Tibial artery (tissue), 4 donors: ENCODE data around the gene NT5DC1.

Experiments used
- DNase-seq, 2 donors: peaks; one replicate each; pipeline ENCODE4 v3.0.0-alpha.2; 2019
- H3K27ac ChIP-seq, 2 donors: fragments of 200-600 bp; sonication (generic) in 1 of 2; 1 replicate in 1 of 2; 2 replicates in 1 of 2; pipeline ENCODE4 v1.5.1; 2018 to 2019; ENCODE audit warnings: mild to moderate bottlenecking in 1 of 2
- H3K27me3 ChIP-seq, 2 donors: fragments of 200-600 bp; sonication (generic) in 1 of 2; one replicate each; pipeline versions ENCODE4 v1.5.1 to v1.6.0; 2016 to 2019
- H3K36me3 ChIP-seq, 3 donors: fragments of 200-600 bp; sonication (generic) in 2 of 3; one replicate each; pipeline ENCODE4 v1.5.1; 2016 to 2019; ENCODE audit warnings: mild to moderate bottlenecking in 2 of 3
- H3K4me1 ChIP-seq, 4 donors: fragments of 200-600 bp; sonication (generic) in 2 of 4; 1 replicate in 3 of 4; 2 replicates in 1 of 4; pipeline ENCODE4 v1.5.1; 2016 to 2019
- H3K4me3 ChIP-seq, 2 donors: fragments of 200-600 bp; sonication (generic) in 1 of 2; 1 replicate in 1 of 2; 2 replicates in 1 of 2; pipeline ENCODE4 v1.5.1; 2018 to 2019; ENCODE audit warnings: mild to moderate bottlenecking in 2 of 2
- H3K9me3 ChIP-seq, 3 donors: fragments of 200-600 bp; sonication (generic) in 1 of 3; one replicate each; pipeline ENCODE4 v1.5.1; 2016 to 2019
- intact Hi-C: fragments of 100-400 bp; cut with DNase I; formaldehyde crosslinking; loops from one replicate; pipeline ENCODE4 v1.15.0; 2023; ENCODE audit warnings: low total_unique reads
- TF ChIP-seq, protein P1 (sequence below), 2 experiments: fragments of 200-600 bp in 1 of 2; fragments of 450-650 bp in 1 of 2; IDR thresholded peaks; one replicate each; pipeline ENCODE4 v1.5.1; 2017 to 2019; ENCODE audit warnings: antibody characterized with exemption in 2 of 2, mild to moderate bottlenecking in 1 of 2, moderate library complexity in 1 of 2

Gene NT5DC1

GRCh38 chr6:116106146-116106545 is 5.5 kb downstream of the NT5DC1 start:
- Histone ChIP-seq H3K4me1 (peaks cover 0 to 58% (median 43%) of the 10 kb centered on the region in 4 donors), H3K36me3 (peaks cover 17 to 29% (median 17%) of the 10 kb centered on the region in 3 donors), H3K4me3 (no peak overlapping the region), H3K9me3 (no peaks in the 10 kb centered on the region), H3K27me3 (no peaks in the 10 kb centered on the region), H3K27ac (no peak overlapping the region)
- intact Hi-C loops, result no loop called here
- DNase-seq, result no peak
- TF ChIP-seq, protein P1, sequence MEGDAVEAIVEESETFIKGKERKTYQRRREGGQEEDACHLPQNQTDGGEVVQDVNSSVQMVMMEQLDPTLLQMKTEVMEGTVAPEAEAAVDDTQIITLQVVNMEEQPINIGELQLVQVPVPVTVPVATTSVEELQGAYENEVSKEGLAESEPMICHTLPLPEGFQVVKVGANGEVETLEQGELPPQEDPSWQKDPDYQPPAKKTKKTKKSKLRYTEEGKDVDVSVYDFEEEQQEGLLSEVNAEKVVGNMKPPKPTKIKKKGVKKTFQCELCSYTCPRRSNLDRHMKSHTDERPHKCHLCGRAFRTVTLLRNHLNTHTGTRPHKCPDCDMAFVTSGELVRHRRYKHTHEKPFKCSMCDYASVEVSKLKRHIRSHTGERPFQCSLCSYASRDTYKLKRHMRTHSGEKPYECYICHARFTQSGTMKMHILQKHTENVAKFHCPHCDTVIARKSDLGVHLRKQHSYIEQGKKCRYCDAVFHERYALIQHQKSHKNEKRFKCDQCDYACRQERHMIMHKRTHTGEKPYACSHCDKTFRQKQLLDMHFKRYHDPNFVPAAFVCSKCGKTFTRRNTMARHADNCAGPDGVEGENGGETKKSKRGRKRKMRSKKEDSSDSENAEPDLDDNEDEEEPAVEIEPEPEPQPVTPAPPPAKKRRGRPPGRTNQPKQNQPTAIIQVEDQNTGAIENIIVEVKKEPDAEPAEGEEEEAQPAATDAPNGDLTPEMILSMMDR (IDR thresholded peaks at IDR 0.05), result no peak

- peaks cover 28 to 54% (median 43%) of the 10 kb centered on the region in 3 donors for H3K36me3 ChIP-seq
- intact Hi-C loops, result no loop called here
Observed at GRCh38 chr6:116108836-116109235, 8.2 kb downstream of the NT5DC1 start.

GRCh38 chr6:116111552-116112528 is 11.2 kb downstream of the NT5DC1 start:
- Histone ChIP-seq H3K27ac (no peak overlapping the region), H3K4me1 (peaks cover 0 to 22% (median under 1%) of the 10 kb centered on the region in 4 donors), H3K9me3 (no peaks in the 10 kb centered on the region), H3K4me3 (no peak overlapping the region), H3K36me3 (peaks cover 41 to 72% (median 55%) of the 10 kb centered on the region in 3 donors), H3K27me3 (no peaks in the 10 kb centered on the region)
- TF ChIP-seq, protein P1 (IDR thresholded peaks at IDR 0.05), result no peak
- no peak for DNase-seq
- intact Hi-C loops, result no loop called here

More at GRCh38 chr6:116108836-116109235, 8.2 kb downstream of the NT5DC1 start:
- Histone ChIP-seq H3K27me3 (no peaks in the 10 kb centered on the region), H3K4me1 (peaks cover 0 to 35% (median 21%) of the 10 kb centered on the region in 4 donors), H3K9me3 (no peaks in the 10 kb centered on the region), H3K27ac (no peak overlapping the region), H3K4me3 (no peak overlapping the region)
- TF ChIP-seq, protein P1 (IDR thresholded peaks at IDR 0.05), result no peak
- DNase-seq, result no peak

GRCh38 chr6:116113386-116113785 is 12.7 kb downstream of the NT5DC1 start:
- peaks cover 0 to 20% (median 0%) of the 10 kb centered on the region in 4 donors for H3K4me1 ChIP-seq
- DNase-seq, result no peak
- no peak overlapping the region for H3K4me3 ChIP-seq
- intact Hi-C loops, result no loop called here
- no peaks in the 10 kb centered on the region for H3K9me3 ChIP-seq
- TF ChIP-seq, protein P1 (IDR thresholded peaks at IDR 0.05), result no peak
- peaks cover 49 to 76% (median 64%) of the 10 kb centered on the region in 3 donors for H3K36me3 ChIP-seq
- H3K27ac ChIP-seq, result no peak overlapping the region
- no peaks in the 10 kb centered on the region for H3K27me3 ChIP-seq

GRCh38 chr6:116115781-116116180 is 15.1 kb downstream of the NT5DC1 start:
- H3K27ac ChIP-seq, result no peak overlapping the region
- no peak for DNase-seq
- no peak overlapping the region for H3K4me3 ChIP-seq
- peaks cover 49 to 70% (median 59%) of the 10 kb centered on the region in 3 donors for H3K36me3 ChIP-seq
- H3K4me1 ChIP-seq, result peaks cover 0 to 20% (median 0%) of the 10 kb centered on the region in 4 donors
- intact Hi-C loops, result no loop called here
- no peaks in the 10 kb centered on the region for H3K27me3 ChIP-seq
- TF ChIP-seq, protein P1 (IDR thresholded peaks at IDR 0.05), result peak; percentile 21 to 28
- H3K9me3 ChIP-seq, result no peaks in the 10 kb centered on the region
